NCI-H128 (cell line): ENCODE data around the gene CCDC9B.

Experiments
- DNase-seq: peaks from one replicate; lab custom pipeline; 2025; ENCODE audit not compliant: unreplicated experiment; lab: John Stamatoyannopoulos, UW

The CCDC9B gene

DNA sequence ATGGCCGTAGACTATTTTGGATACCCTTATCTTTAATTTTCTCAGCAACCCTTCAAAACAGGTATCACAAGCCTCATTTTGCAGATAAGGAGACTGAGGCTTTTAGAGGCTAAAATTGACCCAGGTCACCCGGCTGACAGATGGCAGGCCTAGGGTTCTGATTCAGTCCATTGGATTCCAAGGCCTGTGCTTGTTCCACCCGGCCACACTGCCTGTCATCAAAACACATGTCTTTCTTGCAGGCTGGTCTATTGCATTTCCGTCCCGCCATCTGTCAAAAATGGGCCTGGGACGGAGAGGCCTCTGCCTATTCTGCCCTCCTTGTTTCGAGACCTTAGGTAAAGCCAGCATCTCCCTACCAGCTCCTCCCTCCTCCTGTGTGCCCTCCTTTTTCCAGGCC is 9.1 kb downstream of the CCDC9B start:
- no peak for DNase-seq

DNA sequence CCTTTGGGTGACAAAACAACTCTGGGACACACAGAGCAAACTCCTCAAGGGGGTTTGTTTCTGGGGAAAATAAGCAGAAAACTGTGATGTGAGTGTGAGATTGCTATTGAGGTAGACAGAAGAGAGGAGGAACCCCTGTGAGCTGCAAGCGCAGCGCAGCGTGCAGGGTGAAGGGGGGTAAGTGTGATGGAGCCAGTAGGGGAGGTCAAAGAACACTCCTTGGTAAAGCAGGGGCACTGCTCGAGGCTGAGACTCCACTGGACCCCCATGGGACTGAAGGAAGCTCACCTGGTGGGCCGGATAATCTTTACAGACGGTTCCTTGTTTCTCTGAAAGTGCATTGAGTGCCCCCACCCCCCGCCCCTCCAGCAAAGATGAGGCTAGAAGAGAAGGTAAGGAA is 9.7 kb downstream of the CCDC9B start:
- DNase-seq: no peak

DNA sequence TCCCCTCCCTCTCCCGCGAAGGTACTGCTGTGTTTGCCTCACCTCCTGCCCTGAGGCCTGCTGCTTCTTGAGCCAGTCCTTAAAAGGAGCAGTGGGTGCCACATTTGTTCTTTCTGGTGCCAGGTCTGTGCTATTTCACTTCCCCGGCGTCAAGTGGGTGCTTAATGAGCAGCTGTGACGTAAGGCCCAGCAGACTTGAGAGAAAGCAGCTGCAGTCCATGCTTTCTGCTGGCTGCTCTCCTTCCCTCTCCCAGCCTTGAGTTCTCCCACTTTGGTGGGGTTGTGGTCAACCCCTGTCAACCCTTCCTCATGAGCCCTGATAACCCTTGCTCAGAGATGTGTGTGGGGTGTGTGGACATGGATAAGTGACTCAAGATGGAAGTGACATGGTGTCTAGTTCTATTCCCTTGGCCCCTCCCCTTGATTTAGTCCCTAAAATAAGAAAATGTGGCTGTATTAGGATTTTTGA is 10.3 kb downstream of the CCDC9B start:
- peak; percentile 12 for DNase-seq

DNA sequence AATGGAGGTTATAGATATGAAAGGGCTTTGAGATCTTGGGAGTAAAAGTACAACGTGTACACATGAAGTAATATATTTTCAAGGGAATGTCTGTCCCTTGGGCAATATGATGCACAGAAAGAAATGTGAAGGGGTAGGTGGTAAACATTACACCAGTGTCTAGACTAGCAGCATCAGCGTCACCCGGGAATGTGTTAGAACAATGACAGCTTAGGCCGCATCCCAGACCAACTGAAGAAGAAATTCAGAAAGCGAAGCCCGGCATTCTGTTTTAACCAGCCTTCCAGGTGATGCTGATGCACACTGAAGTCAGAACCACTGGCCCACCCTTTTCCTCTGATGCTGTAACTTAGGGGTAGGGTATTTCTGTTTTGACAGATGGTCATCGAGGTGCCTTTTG is 10.9 kb downstream of the CCDC9B start:
- DNase-seq: no peak

DNA sequence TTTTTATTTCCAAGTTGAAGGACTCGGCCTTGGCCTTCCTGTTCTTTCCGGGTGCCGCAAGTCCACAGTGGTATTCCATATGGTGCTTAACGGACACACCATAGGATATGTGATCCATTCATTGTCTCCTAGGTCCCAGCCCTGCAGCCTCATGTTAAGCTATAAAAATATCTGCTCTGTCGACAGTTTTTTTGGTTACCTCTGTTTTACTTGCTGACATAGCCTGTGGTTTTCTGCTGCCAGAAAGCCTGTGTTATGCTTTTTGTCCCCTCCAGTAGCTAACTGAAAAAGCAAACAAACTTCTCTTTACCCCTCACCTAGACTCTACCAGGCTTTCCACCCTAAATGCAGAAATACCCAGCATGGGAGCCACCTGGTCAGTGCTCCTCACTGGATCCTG is 12.0 kb downstream of the CCDC9B start:
- DNase-seq: no peak

DNA sequence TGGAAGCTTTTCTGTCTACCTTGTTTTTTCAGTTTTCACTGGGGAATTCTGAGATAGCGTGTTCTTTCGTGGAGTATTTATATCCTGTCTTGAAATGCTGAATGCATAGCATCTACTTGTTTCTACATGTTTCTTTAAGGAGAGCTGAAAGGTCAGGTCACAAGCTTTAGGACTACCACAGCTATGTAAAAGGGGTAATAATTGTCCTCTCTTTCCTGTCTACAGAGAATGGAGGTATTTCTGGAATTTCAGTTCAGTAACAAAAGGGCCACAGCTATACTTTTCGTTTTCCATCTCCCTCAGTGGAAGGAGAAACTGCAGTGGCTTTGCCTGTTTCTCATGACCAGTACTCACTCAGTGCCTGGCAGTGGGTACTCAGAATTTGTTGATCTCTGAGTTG is 12.6 kb downstream of the CCDC9B start:
- no peak for DNase-seq

DNA sequence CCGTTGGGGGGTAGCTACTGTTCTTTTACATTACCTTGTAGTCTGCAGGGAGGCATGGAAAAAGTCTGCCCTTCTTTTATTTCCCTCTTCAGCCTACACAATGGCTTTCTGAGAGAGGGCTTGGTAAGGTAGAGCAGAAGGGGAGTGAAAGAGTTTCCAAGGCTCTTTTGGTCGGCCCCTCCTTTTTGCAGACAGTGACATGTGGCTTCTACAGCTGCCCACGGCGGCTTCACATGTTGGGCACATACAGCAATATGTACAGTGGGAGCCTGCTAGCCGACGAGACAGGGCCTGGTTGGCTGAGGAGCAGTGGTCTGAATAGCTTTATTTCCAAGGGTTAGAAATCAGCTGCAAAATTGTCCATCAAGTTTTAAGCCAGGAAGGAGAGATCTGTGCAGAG is 13.3 kb downstream of the CCDC9B start:
- DNase-seq: no peak

DNA sequence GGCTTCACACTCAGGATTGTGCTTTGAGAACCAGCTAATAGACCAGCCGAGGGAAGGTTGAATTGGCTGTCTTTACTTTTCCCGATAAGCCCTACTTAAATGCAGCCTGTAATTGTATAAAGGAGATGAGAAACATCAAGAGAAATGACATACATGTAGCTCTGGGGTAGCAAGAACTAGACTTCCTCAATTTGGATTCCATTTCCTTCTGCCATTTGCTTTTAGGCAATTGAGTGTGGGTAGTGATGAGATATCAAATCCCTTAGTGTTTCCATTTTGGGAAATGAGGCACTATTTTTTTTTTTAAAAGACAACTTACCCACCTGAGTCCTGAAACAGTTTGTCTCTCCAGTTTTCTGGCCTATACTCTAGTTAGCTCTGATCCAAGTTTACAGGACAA is 15.0 kb downstream of the CCDC9B start:
- DNase-seq: no peak

DNA sequence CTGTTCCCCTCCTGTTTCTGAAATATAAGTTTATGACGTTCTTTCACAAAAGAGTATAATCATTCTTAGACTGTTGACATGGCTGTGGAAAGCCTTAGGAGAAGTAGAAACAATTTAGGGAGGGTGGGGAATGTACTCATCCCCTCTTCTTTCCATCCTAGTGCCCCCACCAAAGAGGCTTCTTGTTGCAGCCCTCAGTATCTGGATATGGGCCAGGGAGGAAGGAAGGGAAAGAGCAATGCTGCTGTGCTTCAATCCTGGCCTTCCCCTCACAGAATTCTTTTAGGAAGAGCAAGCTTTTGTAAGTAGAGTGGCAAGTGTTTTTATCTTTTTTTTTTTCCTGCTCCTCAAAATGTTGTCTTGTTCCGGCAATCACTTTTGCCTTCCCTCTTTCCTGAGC is 15.6 kb downstream of the CCDC9B start:
- DNase-seq: no peak

DNA sequence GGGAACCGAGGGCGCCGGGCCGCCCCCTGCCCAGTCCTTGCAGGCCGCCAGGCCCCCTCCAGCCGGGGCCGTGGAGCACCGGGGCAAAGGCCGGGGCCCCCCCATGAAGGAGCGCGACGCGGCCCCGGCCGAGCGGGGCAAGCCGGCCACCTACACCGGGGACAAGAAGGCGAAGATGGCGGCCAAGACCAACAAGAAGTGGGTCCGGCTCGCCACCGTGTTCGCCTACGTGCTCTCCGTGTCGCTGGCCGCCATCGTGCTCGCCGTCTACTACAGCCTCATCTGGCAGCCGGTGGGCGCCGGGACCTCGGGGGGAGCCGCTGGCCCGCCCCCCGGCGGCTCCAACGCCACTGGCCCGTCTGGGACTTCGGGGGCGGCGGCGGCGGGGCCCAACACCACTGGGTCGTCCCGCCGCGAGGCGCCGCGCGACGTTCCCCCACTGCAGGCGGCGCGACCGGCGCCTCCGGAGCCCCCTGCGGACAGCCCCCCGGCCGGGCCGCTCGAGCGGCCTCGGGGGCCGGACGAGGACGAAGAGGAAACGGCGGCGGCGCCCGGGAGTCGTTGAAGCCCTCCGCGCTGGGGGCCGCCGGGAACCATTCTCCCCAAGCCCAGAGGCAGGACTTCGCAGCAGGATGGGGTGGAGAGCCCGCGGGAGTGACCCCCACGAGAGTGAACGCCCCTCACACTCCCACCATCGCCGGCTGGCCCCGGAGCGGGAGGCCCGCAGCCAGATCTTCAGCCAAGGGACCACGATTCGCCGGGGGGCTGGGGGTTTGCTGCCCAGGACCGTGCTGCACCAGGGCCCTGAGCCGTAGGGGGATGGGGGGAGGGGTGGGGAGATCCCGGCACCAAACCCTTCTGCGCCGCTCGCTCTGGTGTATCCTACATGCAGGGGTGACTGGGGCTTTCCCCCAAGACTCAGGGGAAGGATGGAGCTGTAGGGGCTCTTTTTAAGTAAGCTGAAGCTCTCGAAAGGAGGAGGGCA is 16.5 kb downstream of the CCDC9B start:
- DNase-seq: no peak

DNA sequence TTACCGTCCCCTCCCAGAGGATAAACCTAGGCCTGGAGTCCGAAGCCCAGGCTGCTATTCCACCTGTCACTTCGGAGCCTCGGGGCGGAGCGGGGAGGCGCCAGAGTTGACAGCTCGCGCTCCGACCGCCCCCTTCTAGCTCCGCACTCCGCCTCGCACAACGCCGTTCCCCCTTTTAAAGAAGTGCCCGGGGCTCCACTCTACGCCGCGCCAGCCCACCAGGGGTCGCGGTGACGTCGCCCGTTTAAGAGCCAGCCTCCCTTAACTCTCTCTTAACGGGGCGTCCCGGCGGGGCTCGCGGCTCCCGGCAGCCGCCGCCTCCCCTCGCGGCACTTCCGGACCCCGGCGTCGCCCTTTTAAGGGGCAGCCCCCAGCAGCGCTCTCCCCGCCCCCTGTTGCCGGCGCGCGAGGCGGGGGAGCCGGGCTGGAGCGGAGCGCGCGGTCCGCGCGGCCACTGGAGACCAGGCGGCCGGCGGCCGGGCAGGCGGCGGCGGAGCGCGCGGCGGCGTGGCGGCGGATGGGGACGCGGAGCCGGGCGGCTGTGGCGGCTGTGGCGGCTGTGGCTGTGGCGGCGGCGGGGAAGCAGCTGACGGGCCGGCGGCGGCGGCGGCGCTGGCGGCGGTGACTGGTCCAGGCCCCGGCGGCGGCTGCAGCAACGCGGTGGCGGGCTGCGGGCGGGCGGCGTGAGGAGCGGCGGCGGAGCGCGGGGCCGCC is 17.3 kb downstream of the CCDC9B start, which contains the start of gene INAFM2:
Gene INAFM2 (plus strand): TSS at position 454 of the 714 bp plus-strand sequence. CDS start 364 bp downstream, outside the sequence.
- peak; percentile 78 for DNase-seq

DNA sequence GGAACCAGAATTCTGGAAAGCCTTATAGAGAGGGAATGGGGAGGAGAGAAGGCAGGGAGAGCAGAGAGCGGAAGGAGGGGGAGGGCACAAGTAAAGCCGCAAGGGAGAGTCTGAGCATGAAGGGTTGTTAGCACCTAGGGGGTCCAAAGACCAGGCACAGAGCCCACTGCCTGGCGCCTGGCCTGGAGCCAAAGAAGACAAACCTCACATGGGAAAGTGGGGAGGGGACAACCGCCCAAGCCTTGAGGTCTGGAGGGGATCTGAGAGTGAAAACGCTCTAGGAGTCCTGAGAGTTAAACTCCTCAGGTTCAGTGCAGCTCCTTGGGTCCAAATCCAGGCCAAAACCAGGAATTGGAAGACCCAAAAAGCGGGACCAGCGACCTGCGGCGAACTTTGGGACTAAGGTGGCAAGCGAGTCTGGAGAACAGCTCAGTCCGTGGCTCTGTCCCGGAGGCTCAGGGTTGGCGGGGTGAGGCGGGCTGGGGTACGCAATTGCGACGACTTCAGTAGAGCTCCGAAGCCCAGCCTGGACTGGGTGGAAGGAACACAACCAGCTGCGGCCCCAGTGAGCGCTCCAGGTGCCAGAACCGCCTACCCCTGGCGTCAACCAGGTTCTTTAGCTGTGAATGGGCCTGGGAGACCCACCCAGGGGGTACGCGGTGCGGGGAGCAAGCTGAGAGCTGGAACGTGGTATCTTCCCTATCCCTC is 18.1 kb downstream of the CCDC9B start:
- DNase-seq: no peak

DNA sequence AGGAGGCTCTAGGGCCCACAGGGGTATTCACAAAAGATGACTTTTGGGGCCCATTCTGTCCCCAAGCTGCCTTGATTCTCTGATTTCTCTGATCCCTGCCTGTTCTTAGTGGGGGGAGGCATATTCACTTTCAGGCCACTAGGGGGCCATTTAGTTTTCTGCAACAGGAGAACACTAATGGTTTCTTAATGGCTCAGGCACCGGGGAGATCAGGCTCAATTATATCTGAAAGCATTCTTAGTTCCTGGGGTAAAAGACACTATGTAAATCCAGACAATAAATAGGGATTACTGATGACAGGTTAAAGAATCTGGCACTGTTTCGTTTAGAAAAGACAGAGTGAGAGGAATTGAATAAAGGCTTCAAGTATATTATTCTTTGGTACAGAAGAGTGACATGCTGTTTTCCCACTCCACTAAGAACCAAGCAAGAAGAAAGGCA is 19.8 kb downstream of the CCDC9B start:
- peak; percentile 8 for DNase-seq

DNA sequence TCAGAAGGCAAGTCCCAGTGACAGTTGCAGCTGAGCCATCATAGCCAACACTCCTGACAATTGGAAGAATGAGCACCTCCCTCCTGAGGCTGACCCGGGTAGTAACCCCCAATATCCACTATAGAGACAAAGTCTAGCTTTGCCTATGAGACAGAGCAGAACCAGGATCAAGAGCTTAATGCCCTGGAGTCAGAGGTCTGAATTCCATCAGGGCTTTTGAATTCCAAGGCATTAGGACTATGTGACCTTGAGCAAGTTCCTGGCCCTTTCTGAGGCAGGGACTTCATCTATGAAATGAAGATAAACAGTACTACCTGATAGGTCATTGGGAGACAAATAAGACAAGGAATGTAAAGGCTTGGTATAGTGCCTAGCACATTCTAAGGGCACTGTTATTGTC is 20.3 kb downstream of the CCDC9B start:
- DNase-seq: no peak

DNA sequence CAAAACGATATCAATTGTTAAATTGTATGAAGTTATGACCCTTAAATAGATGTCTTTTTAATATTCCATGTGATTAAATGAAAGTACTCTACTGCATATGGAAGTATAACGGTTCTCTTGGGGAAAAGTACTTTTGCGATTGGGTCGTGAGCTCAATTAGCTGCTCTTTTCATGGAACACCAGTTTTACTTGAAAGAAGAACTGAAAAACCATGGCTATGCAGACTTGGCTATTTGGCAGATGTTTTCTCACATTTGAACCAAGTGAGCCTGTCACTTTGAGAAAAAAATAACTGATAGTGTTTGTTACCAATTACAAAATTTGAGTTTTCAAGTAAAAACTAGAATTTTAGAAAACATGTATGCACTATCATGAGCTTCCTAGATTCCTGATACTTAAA is 23.2 kb downstream of the CCDC9B start:
- no peak for DNase-seq

DNA sequence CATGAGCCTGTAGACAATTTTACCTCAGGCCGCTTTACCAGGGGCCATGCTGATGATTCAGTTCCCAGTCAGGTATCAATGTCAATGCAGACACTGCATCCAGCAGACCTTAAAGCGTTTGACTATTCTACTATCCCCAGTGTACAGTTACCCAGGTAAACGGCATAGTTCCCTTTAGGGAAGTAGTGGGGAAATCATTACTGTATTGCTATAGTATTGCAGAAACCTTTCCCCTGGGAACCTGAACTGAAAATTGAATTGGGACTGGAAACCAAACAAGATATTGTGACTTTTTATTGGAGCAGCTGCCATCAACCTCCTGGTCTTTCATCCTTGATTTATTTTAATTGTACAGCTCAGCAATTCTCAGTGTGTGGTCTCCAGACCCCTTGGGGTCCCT is 23.8 kb downstream of the CCDC9B start:
- DNase-seq: no peak

DNA sequence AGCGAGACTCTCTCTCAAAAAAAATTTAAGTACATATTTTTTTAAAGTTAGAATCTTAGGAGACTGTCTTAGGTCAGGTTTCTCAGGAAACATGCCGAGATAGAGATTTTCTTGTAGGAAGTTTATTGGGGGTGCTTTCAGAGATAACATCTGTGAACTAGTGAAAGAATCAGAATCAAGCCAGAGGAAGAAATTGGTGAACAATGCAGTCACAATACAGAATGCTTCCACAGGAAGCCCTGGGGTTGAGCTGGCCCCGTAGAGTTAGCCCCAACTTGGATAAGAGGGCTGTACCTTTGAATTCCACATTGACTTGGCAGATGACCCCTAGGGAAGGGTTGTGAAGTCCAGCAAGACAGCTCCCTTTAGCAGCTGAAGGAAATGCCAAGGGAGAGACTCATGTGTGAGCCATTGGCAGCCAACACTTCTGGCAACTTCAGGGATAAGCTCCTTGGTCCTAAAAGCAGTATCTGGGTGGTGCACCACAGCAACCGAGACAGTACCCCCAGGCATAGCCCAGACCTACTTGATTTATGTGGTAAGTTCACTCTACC is 25.9 kb downstream of the CCDC9B start:
- DNase-seq: no peak

DNA sequence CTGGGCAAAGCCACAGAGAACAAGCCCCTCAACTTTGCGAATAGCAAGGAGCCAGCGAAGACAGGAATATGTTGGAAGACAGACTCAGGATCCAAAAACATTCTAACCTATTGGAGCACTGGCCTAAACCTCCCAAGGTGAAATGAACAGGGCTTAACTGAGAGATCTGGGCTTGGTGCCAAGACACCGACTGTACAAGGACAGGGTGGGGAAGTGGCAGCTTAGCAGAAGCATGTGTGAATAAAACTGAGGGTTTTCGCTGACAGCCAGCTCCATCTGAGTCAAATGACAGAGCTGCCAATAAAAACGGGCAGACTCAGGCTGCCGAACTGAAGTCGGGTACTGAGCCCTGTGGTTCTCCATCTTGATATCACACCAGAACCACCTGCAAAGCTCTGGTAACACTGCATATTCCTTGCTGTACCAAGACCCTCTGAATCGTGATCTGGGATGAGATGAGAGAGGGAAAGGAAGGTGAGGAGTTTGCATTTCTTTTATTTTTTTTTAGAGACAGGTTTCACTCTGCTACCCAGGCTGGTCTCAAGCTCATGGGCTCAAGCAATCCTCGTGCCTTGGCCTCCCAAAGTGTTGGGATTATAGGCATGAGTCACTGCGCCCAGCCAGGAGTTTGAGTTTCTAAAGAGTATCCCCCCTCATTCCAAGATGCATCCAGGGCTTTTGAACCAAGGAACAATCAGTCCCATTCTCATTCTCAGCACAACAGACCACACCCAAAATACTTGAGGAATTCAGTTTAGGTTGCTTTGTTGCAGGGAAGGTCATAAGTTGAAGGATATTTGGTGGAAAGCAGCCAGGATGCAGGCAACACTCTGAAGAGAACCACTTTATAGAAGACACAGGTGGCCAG is 27.0 kb downstream of the CCDC9B start:
- peak; percentile 70 for DNase-seq

DNA sequence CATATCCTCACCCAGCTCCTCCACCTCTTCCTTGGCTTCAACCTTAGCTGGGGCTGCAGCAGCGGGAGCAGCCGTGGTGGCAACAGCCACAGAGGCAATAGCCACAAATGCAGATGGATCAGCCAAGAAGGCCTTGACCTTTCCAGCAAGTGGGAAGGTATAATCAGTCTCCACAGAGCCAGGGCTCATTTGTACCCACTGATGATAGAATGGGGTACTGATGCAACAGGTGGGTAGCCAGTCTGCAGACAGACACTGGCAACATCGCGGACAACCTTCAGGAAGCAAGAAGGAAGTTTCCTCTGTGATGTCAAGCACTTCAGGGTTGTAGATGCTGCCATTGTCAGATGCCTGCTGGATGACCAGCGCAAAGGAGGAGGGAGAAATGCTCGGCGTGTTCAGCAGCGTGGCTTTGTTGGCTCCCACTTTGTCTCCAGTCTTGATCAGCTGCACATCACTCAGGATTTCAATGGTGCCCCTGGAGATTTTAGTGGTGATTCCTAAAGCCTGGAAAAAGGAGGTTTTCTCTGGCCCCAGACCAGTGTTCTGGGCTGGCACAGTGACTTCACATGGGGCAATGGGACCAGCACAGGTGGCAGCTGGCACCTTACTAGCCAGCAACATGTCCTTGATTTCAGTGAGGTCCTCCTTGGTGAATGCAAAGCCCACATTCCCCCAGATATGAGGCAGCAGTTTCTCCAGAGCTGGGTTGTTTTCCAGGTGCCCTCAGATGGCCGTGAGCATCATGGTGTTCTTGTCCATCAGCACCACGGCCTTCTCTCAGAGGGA is 28.2 kb downstream of the CCDC9B start:
- DNase-seq: no peak
